Suprapubic skin (tissue), 4 donors: Measurements from ENCODE around the gene XCL1. TPM values are rescaled to one million over a fixed set of nuclear protein-coding genes. Genes with fewer than 3 reads are reported as not detected.

Experiments
- DNase-seq, 2 donors: peaks; one replicate each; pipeline ENCODE4 v3.0.0-alpha.2; 2019; ENCODE audit warnings: low spot score in 2 of 2
- H3K27ac ChIP-seq: fragments of 200-600 bp; sonication (generic); one replicate; pipeline ENCODE4 v1.5.1; 2019
- H3K27me3 ChIP-seq: fragments of 200-600 bp; sonication (generic); one replicate; pipeline ENCODE4 v1.5.1; 2019
- H3K36me3 ChIP-seq: fragments of 200-600 bp; sonication (generic); one replicate; pipeline ENCODE4 v1.5.1; 2019
- H3K4me1 ChIP-seq: fragments of 200-600 bp; sonication (generic); one replicate; pipeline ENCODE4 v1.5.1; 2019
- H3K4me3 ChIP-seq: fragments of 200-600 bp; sonication (generic); one replicate; pipeline ENCODE4 v1.5.1; 2019; ENCODE audit warnings: mild to moderate bottlenecking
- H3K9me3 ChIP-seq: fragments of 200-600 bp; sonication (generic); one replicate; pipeline ENCODE4 v1.5.1; 2019
- CTCF ChIP-seq, 2 donors: fragments of 200-600 bp in 1 of 2; fragments of 450-650 bp in 1 of 2; sonication (generic) in 1 of 2; IDR thresholded peaks; one replicate each; pipeline ENCODE4 v1.5.1; 2016 to 2019; ENCODE audit warnings: antibody characterized with exemption in 2 of 2, mild to moderate bottlenecking in 1 of 2, moderate library complexity in 1 of 2
- EP300 ChIP-seq: sonication (generic); formaldehyde crosslinking; IDR thresholded peaks from one replicate; pipeline ENCODE4 v1.6.1; 2017; ENCODE audit warnings: antibody characterized with exemption
- POLR2A ChIP-seq, 2 donors: fragments of 450-650 bp; IDR thresholded peaks; one replicate each; pipeline ENCODE4 v1.6.1; 2017; ENCODE audit warnings: antibody characterized with exemption in 2 of 2, mild to moderate bottlenecking in 2 of 2, moderate library complexity in 2 of 2
- POLR2AphosphoS5 ChIP-seq, 3 donors: sonication (generic); formaldehyde crosslinking; IDR thresholded peaks; one replicate each; pipeline ENCODE4 v1.6.1; 2017; ENCODE audit warnings: antibody characterized with exemption in 3 of 3
- WGBS: methylation state at CpG from one replicate; pipeline ENCODE4 v1.1.5; 2018; 5-methylcytosine and 5-hydroxymethylcytosine counted together
- total RNA-seq, 4 donors: library from RNA; depleted of rRNA; stranded (reverse); fragments of >200 nt; gene quantifications; one replicate each; pipeline ENCODE4 v1.1.0, GENCODE V29; 2016

XCL1 gene
- total RNA-seq, 4 donors from 2014 or later = not detected

GRCh38 chr1:168627370-168627769 lies 51.0 kb downstream of the XCL1 start:
- TF ChIP-seq POLR2A (IDR thresholded peaks at IDR 0.05) (no peak), POLR2AphosphoS5 (IDR thresholded peaks at IDR 0.05) (no peak), CTCF (IDR thresholded peaks at IDR 0.05) (no peak), EP300 (no peak)
- peaks cover 3% of the 10 kb centered on the region for H3K27me3 ChIP-seq
- no peaks in the 10 kb centered on the region for H3K4me1 ChIP-seq
- 80% methylated on average over 1 of the region's 1 CpG for WGBS
- no peaks in the 10 kb centered on the region for H3K9me3 ChIP-seq
- no peak overlapping the region for H3K4me3 ChIP-seq
- no peak for DNase-seq
- H3K27ac ChIP-seq = no peak overlapping the region
- H3K36me3 ChIP-seq = no peaks in the 10 kb centered on the region

DNA sequence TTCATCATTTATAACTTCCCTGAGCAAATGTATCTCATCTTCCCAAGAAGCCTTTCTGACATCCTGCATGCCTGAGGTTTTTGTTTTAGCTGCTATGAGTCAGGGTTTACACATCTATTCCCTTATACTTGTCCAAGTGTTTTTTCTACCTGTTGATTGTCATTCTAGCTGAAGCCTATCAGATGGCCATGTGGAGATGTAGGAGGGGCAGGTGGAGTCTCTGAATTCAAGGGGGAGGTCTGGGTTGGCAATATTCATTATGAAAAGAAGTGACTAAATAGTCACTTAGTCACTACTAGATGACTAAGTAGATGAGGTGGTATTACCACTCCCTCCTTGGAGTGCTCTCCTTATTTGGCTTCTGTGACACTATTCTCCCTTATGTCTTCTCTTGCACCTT lies 52.4 kb downstream of the XCL1 start:
- Histone ChIP-seq H3K36me3 (no peaks in the 10 kb centered on the region), H3K4me3 (no peak overlapping the region), H3K27me3 (peaks cover 3% of the 10 kb centered on the region), H3K9me3 (no peaks in the 10 kb centered on the region), H3K27ac (no peak overlapping the region), H3K4me1 (no peaks in the 10 kb centered on the region)
- TF ChIP-seq POLR2A (IDR thresholded peaks at IDR 0.05) = no peak
- no peak for TF ChIP-seq CTCF (IDR thresholded peaks at IDR 0.05)
- TF ChIP-seq POLR2AphosphoS5 (IDR thresholded peaks at IDR 0.05) = no peak
- no peak for TF ChIP-seq EP300
- DNase-seq = no peak

DNA sequence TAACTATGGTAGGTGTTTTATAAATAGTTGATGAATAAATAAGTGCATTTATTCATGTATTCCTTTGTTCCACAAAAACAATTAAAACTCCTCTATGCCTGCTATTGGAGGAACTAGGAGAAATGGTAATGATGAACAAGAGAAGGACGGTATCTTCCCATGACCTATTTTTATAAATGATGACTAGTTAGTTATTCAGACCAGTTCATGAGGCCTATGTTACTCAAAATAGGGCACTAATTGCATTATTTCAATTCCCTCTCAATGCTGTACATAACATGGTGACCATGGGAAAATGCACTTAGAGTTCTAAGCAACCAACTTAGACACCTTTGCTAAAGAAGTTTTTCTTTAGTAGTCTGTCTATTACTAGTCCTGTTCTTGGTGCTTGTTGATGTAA lies 53.1 kb downstream of the XCL1 start:
- Histone ChIP-seq H3K27ac (no peak overlapping the region), H3K27me3 (peaks cover 3% of the 10 kb centered on the region), H3K4me3 (no peak overlapping the region), H3K9me3 (no peaks in the 10 kb centered on the region), H3K4me1 (no peaks in the 10 kb centered on the region), H3K36me3 (no peaks in the 10 kb centered on the region)
- no peak for DNase-seq
- no peak for TF ChIP-seq EP300
- TF ChIP-seq POLR2AphosphoS5 (IDR thresholded peaks at IDR 0.05) = no peak
- no peak for TF ChIP-seq CTCF (IDR thresholded peaks at IDR 0.05)
- no peak for TF ChIP-seq POLR2A (IDR thresholded peaks at IDR 0.05)
- WGBS = 83% methylated on average over 1 of the region's 1 CpG

Other genes starting within 250 kb of the XCL1 start
- not detected for gene XCL2, start 32.6 kb upstream of the XCL1 start, total RNA-seq
- gene DPT, start 152.6 kb downstream of the XCL1 start, total RNA-seq = 10 to 100 TPM in 3 of 4 donors, 1 to 10 TPM in 1; 7.2 to 23.6 (median 14.4) TPM